HG03521 (cell line): ENCODE data around the gene KRT82.
"Not testable (repeated sequence)": the region's sequence is repeated elsewhere in the genome, so short reads cannot be mapped to it uniquely, and the experiment has no call there.

Experiments used
- ATAC-seq: cut with Tn5 transposase; IDR thresholded peaks from one replicate; pipeline ENCODE4 v1.9.1; 2021; ENCODE audit warnings: mild to moderate bottlenecking, moderate library complexity; ENCODE audit not compliant: unreplicated experiment

The KRT82 gene

GRCh38 chr12:52413782-52414345 lies 7.7 kb upstream of the KRT82 start:
- no peak for ATAC-seq

DNA sequence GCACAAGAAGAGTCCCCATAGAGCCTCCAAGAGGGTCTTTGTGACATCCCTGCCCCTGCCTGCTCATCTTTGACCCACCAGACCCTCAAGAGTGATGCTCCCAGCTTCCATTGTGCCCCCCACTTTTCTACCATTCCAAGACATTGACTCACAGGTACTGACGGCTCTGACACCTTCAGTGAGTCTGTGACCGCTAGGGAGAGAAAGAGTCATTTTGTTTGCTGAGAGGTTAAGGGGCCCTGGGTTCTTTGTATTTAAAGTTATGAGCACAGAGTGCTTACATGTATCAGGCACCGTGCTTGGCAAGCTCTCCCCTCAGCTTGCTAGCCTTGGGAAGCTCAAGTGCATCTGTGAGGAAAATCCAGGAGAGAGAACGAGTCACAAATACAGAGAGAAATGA lies 7.1 kb upstream of the KRT82 start:
- no peak for ATAC-seq

DNA sequence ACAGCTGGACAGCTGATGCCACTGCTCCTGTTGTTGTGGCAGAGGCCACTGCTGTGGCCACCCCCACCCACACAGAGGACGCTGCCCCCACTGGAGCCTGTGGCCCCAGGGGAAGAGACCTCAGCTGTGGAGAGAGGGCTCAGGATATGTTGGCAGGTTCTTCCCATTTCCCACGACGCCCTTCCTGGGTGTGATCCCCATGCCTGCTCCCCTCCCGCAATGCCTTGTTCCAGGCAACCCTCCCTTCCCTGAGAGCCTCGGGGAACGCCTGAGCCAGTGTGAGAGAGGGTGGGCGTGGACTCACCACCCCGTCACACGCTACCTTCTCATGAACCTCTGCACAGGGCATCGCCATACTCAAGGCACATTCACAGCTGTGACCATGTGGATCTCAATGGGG lies 5.7 kb upstream of the KRT82 start:
- no peak for ATAC-seq

DNA sequence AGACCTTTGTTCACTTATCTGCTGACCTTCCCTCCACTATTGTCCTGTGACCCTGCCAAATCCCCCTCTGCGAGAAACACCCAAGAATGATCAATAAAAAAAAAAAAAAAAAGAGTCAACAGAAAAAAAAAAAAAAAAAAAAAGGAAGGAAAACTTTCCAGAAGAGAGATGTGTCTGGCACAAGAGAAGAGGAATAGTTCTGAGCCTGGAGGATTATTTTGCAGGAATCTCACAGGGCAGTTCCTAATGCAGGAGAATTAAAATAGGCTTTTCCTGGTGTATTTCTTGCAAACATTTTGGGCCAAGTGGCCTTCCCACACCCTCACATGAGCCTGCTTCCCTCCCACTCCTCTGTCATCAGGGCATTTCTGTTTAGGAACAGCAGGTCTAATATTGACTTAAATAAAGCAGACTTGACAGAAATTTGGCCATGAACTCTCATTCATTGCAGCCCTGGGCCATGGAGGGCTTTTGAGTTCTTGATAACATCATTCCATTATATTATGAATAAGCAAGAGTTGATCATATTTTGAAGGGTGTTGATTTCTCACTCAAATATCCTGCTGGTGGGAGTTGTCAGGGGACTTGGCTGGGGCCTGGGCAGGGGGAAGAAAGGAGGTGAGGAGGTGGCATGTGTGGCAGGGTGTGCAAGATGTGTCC lies 4.6 kb upstream of the KRT82 start:
- not testable (repeated sequence) for ATAC-seq

GRCh38 chr12:52407918-52408317 lies 1.8 kb upstream of the KRT82 start:
- ATAC-seq, result no peak

- ATAC-seq, result no peak
Measured at GRCh38 chr12:52404951-52405350, 1.2 kb downstream of the KRT82 start.

- no peak for ATAC-seq
Measured at GRCh38 chr12:52403561-52403960, 2.6 kb downstream of the KRT82 start.

GRCh38 chr12:52402873-52403540 lies 3.1 kb downstream of the KRT82 start:
- ATAC-seq, result no peak

GRCh38 chr12:52402377-52402776 lies 3.8 kb downstream of the KRT82 start:
- no peak for ATAC-seq

DNA sequence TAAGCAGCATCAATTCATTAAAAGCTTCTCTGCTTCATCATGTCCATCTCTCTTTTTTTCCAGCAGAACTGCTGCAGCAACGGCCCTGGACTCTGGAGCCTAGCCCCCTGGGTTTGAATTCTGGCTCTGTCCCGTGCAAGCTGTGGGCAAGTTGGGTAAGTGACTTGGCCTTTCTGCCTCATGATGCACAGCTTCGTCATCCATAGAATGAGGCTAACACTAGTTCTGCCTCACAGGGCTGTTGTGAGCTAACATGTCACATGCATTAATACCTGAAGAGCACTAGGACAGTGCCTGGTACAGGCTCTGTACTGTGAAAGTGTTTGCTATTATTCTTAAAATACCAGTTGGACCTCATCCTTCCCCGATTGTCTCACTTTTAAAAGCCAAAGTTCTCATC lies 4.2 kb downstream of the KRT82 start:
- no peak for ATAC-seq

DNA sequence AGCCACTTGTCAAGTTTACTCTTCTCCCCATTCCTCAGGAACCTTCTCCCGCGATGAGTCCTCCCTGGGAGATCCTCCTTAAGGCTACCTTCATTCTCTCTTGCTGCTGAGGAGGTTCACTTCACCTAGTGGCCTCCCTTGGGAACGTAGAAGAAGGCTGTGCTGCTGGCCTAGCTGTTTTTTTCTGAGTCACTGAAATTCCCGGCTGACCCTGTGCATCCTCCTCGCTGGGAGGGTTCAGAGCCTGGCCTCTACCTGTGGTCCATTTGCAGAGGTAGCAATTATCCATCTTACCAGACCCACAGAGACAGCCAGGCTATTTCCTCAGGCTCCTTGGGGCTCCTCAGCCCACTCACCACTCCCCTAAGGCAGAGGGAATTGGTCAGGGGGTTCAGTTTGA lies 4.6 kb downstream of the KRT82 start:
- ATAC-seq, result no peak

GRCh38 chr12:52400906-52401305 lies 5.2 kb downstream of the KRT82 start:
- ATAC-seq, result no peak

DNA sequence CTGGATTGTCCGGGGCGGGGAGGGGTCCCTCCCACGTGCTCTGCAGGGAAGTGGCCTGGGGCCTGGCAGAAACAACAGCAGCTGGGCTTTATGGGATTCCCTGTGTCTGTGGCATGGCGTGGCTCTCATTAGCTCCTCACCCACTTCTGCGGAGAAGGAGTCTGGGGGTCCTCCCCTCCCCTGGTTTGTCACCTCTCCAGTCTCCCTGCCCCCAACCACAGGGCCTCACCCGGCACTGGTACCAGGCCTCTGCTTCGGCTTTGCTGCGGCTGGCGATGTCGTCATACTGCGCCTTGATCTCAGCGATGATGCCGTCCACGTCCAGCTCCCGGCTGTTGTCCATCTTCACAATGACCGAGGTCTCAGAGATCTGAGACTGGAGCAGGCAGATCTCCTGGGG lies 6.4 kb downstream of the KRT82 start:
- no peak for ATAC-seq

GRCh38 chr12:52398176-52398575 lies 8.0 kb downstream of the KRT82 start:
- ATAC-seq, result no peak

- ATAC-seq, result no peak
Measured at GRCh38 chr12:52396656-52397055, 9.5 kb downstream of the KRT82 start.

GRCh38 chr12:52395761-52396434 lies 10.2 kb downstream of the KRT82 start:
- ATAC-seq, result no peak

GRCh38 chr12:52394836-52395405 lies 11.2 kb downstream of the KRT82 start:
- ATAC-seq, result no peak

DNA sequence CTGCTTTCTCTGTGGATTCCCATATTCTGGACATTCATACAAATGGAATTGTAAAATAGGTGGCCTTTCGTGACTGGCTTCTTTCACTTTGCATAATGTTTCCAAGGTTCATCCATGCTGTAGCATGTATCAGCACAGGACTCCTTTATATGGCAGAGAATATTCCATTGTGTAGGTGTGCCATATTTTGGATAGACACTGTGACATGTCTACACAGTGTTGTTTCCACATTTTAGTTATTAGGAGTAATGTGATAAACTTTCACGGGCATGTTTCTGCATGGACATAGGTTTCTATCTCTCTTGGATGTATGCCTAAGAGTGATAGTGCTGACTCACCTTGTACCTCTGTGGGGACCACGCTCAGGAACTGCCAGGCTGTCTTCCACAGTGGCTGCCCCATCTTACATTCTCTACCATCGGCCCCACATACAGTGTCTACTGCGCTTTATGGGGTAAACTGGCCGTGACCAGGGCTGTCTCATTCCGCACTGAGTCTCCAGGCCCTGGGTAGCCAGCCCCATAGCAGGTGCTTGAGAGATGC lies 13.6 kb downstream of the KRT82 start:
- ATAC-seq, result no peak

GRCh38 chr12:52391618-52392002 lies 14.5 kb downstream of the KRT82 start:
- ATAC-seq, result no peak

DNA sequence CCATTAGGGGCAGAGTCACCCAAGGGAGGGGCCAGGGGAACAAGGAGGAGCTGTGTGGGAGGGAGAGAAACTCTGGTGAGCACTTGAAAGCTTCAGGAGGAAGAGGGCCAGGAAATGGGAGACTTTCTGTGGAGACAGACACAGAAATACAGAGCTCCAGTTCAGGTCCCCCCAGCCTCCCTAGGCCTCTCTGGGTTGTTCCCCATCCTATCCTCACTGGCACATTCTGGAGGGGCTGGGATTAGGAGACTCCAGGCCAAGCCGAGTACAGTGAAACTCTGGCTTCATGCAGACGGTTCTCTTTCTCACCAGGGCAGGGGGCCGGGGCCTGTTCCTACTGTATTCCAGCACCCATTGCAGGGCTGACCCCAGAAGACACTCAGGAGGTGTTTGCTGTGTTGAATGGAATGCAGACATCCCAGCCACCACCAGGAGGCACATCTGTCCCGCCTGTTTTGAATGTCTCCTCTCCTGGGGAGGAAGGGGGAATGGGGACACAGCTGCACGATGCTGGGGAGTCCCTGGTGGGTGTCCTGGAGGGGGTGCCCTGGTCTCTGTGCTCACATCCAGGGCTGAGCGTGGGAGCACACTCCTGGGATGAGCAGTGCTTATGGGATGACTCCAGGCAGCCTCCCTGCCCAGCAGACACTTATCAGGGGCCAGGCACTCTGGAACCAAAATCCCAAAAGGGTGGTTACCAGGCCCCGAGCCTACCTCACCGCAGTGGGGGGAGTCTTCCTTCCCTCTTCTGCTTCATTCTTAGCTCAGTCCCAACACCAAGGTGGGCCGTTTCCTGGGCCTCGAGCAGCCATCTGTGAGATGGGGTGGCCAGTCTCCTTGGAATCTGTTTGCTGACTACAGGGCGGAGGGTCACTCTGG lies 15.2 kb downstream of the KRT82 start:
- no peak for ATAC-seq
